C4-2B (cell line): ENCODE data around the gene NINL.

Experiments used
- CTCF ChIP-seq: fragments of 450-650 bp; conservative IDR thresholded peaks from 2 replicates; pipeline ENCODE4 v1.5.1; 2017; ENCODE audit warnings: mild to moderate bottlenecking
- ZFX ChIP-seq: fragments of 450-650 bp; IDR thresholded peaks from 2 replicates; pipeline ENCODE4 v1.6.1; 2017

- no peak for TF ChIP-seq CTCF
- TF ChIP-seq ZFX: no peak
These were observed 37.3 kb downstream of the NINL start for GRCh38 chr20:25547999-25548398.
